CD4-positive, alpha-beta T cell treated with Interleukin-4 for 1 hour (primary cell): ENCODE data around the gene PRSS48.
A peak's percentile ranks its signal among the peaks of the same experiment; 100 is the strongest.
"Not testable (repeated sequence)": the region's sequence is repeated elsewhere in the genome, so short reads cannot be mapped to it uniquely, and the experiment has no call there.

Experiments used
- DNase-seq, 2 donors: peaks; one replicate each; pipeline ENCODE4 v3.0.0-alpha.2; 2020 to 2022

The PRSS48 gene

DNA sequence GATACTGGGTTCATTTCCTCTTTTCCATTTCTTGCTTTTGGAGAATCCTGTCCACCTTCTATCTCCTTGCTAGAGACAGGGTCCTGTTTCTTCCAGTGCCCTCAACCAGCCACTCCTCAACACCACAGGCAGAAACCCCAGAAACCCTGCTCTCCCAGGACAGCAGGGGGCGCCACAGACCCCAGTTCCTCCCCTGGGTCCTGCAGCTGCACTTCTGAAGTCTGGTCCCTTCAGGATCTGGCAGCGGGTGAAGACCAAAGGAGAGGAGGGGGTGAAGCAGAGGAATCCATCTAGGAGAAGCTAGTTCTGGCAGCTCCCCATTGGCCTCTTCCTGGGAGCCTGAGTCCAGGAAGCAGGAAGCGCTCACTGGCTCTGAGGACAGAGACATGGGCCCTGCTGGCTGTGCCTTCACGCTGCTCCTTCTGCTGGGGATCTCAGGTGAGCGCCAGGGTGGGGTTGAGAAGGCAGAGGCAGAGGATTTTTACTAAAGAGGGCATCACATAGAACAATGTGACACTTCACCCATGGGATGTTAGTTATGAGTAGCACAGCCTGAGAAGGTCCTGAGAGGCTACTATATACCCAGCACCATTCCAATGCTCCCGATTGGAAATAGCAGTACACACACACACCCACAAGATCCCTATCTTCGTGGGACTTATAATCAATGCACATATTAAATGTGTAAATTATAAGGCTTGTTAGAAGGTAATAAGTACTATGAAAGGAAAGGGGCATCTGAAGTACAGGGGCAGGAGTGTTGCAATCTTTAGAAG, at the start of gene PRSS48:
Gene PRSS48, plus strand, starts transcription at position 375 of the 776 bp plus-strand sequence. Its CDS starts 12 bp downstream, at position 387.
- peak in 1 of 2 donors; percentile 2 for DNase-seq

DNA sequence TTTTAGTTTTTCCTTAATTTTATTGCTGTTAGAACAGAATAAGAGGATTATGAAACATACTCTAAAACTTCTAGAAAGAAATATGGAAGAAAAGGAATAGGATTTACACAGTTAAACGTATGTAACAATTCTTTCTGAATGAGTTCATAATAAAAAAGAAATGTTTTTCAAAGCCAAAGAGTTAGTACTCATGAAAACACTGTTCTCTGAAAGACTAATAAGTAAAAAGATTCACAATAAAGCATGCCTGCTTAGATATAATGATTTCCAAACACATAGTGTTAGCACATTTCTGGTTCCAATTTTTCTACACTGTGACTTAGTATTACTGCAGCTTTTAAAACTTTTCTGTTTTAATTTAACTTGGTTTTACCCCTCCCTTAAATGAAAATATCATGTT, 49.8 kb upstream of the PRSS48 start:
- DNase-seq, result no peak

- DNase-seq, result no peak
These were observed 49.2 kb upstream of the PRSS48 start for GRCh38 chr4:151227731-151228130.

DNA sequence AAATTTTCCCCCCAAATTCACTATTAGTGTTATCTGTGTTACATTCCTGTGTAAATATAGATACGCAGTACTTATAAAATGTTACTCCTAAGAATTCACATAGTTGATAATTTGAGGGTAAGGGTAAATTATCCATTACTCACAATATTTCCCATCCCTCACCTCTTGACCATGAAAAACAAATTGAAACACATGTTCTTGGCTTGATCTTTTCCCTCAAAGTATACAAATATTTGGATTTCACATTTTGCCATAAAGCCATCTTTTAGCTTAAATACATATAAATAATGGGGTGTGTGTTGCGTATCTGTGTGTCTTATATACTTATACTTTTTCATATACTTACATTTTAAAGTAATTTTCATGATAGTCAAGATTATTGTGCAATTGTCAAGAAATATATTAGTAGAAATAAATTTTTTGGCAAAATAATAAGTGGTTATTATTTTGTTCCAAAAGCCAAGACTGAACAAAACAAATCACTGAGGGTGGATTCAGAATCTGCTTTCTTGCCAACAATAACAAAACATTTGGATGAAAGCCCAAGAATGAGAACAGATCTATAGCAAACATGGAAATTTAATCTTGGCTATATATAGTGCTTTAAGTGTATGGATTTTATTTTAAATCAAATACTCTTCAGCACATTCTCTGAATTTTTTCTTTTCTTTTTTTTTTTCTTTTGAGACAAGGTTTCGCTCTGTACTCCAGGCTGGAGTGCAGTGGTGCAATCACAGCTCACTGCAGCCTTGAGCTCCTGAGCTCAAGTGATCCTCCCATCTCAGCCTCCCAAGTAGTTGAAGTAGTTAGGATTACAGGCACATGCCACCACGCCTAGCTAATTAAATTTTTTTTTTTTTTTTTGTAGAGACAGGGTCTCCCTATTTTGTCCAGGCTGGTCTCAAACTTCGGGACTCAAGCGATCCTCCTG, 48.5 kb upstream of the PRSS48 start:
- no peak for DNase-seq

DNA sequence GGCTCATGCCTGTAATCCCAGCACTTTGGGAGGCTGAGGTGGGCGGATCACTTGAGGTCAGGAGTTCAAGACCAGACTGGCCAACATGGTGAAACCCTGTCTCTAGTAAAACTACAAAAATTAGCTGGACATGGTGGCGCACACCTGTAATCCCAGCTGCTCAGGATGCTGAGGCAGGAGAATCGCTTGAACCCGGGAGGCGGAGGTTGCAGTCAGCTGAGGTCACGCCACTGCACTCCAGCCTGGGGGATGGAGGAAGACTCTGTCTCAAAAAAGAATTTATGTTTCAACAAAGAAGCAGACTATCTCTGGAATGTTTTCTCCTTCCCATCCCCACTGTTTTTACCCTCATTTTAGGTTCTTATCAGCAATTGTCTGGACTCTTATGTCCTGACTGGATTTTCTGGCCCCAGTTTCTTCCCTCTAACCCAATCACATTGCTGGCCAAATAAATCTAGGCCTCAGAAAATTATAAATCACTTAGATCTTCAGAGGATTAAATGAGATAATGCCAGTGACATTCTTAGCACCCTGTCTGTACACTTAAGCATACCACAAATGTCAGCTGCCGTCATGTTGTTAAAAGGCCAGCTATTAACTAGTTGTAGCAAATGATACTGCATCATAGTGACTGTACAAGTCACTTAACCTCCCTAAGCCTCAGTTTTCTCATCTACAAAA, 44.9 kb upstream of the PRSS48 start:
- no peak for DNase-seq

GRCh38 chr4:151233600-151233999, 43.4 kb upstream of the PRSS48 start:
- no peak for DNase-seq

GRCh38 chr4:151235373-151235772, 41.6 kb upstream of the PRSS48 start:
- DNase-seq, result not testable (repeated sequence)

DNA sequence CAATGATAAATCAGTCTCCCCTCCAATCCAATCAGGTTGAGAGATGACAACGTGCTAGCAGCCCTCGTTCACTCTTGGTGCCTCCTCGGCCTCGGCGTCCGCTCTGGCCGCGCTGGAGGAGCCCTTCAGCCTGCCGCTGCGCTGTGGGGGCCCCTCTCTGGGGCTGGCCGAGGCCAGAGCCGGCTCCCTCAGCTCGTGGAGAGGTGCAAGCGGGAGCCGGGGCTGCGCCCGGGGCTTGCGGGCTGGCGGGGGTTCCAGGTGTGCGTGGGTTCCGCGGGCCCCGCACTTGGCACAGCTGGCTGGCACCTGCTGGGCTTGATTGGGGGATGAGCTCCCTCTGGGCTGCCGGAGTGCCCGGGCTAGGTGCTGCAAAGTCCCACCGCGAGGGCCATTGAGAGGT, 40.9 kb upstream of the PRSS48 start:
- DNase-seq, result no peak

DNA sequence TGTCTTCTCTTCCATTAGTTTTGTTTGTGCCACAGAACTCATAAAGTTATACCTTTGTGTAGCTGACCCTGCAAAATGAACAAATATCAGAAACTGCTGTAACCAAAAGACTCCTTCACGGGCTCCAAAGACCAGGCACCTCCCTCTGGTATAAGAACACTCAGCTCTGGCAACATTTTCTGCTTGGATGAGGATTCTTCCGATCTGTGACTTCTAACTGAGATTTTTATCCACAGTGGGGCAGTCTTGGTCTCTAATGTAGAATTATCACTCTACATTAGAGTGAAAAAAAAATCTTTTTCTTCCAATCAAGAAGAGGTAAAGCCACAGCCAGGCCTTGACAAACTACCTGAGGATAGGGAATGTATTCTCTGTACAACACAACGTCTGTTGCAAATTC, 38.5 kb upstream of the PRSS48 start:
- no peak for DNase-seq

- DNase-seq, result no peak
These were observed 37.4 kb upstream of the PRSS48 start for GRCh38 chr4:151239608-151240007.

GRCh38 chr4:151242305-151242704, 34.7 kb upstream of the PRSS48 start:
- no peak for DNase-seq

DNA sequence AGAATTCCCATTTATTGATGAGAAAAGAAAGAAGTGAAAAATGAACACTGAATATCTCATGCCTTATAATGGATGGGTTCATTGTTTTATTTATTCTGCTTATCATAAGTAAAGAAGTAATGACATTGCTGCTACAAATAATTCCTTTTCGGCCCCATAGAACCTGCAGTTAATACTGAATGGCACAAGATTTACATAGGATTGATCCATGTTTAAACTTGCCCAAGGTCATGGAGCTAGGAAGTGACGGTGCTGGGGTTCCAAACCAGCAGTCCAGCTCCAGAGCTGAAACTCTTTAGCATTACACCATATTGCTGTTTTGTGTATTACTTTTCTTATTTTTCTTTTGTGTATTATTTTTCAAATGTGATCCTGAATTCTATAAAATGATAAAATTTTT, 30.2 kb upstream of the PRSS48 start:
- no peak for DNase-seq

DNA sequence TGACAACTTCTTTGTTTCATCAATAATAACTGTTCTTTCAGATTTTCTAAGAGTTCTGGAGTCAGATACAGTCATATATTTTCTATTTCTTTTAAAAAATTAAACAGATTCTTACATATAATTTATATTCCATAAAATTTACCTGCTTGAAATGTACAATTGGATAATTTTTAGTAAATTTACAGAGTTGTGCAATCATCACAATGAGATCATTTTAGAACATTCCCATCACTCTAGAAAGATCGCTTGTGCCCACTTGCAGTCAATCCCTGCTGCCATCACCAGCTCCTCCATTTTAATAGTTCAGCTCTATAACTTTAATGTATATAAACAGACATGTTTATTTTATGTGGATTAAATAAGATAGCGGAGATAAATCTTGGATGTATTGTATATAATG, 29.6 kb upstream of the PRSS48 start:
- DNase-seq, result no peak

DNA sequence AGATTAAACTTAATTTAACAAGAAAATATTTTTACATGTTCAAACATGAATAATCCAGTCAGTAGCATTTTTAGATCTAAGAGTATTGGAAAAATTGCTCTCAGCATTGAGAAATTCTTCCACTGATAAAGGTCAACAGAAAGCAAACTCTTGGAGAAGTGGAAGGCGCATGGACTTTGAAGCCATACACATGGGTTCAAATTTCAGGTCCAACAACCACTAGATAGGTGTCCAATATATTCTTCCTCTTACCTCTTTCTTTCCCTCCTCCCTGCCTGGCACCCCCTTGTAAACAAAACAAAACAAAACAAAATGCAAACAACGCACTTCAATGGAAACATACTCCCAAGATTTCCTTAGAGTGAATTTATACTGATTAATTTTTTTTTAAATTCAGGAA, 28.4 kb upstream of the PRSS48 start:
- no peak for DNase-seq

- DNase-seq, result no peak
These were observed 26.3 kb upstream of the PRSS48 start for GRCh38 chr4:151250706-151251105.

GRCh38 chr4:151251603-151252304, 25.2 kb upstream of the PRSS48 start:
- DNase-seq, result no peak

- not testable (repeated sequence) for DNase-seq
These were observed 21.7 kb upstream of the PRSS48 start for GRCh38 chr4:151255226-151255625.

GRCh38 chr4:151255680-151256079, 21.3 kb upstream of the PRSS48 start:
- not testable (repeated sequence) for DNase-seq

DNA sequence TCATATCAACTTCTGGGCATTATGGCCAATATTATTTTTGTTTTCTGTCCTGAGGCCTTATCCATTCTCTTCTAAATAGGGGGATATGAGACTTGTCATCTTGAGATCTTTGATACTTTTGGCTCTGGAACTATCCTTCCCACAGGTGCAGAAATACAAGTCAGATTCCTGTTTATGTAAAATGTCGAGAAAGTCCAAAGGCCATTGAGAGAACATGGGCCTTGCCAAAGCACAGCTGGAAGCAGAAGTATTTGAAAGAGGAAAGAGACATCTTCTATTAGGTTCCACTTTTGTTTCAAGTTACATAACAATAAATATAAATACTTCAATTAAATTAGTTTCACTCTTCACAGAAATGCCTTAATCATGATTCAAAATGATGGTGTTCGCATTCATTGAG, 20.8 kb upstream of the PRSS48 start:
- DNase-seq, result no peak

- no peak for DNase-seq
These were observed 19.3 kb upstream of the PRSS48 start for GRCh38 chr4:151257704-151258103.

GRCh38 chr4:151259752-151260151, 17.2 kb upstream of the PRSS48 start:
- DNase-seq, result no peak

GRCh38 chr4:151260526-151260925, 16.4 kb upstream of the PRSS48 start:
- no peak for DNase-seq

DNA sequence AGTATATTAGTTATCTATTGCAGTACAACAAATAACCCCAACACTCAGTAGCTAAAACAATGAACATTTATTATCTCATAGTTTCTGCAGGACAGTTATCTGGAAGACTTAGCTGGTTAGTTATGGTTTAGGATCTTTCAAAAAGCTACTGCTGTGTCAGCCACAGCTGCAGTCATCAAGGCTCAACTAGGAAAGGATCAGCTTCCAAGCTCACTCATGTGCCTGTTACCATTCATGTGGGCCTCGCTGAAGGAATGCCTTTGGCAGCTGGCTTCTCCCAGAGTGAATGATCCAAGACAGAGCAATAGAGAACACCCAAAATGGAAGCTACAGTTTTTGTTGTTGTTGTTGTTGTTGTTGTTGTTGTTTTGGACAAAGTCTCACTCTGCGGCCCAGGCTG, 13.5 kb upstream of the PRSS48 start:
- DNase-seq, result no peak
